HG02870 (cell line): ENCODE measurements around the gene C1orf94.
"Not testable (repeated sequence)": the region's sequence is repeated elsewhere in the genome, so short reads cannot be mapped to it uniquely, and the experiment has no call there.

ENCODE experiments used
- ATAC-seq: cut with Tn5 transposase; IDR thresholded peaks from one replicate; pipeline ENCODE4 v1.9.1; 2021; ENCODE audit warnings: mild to moderate bottlenecking, moderate library complexity; ENCODE audit not compliant: unreplicated experiment

C1orf94 gene

GRCh38 chr1:34163792-34164731 is 12.6 kb upstream of the C1orf94 start:
- no peak for ATAC-seq

GRCh38 chr1:34164771-34165391 is 11.8 kb upstream of the C1orf94 start, which contains the start of gene CSMD2:
Gene CSMD2 (minus strand): TSS chr1:34165230. CDS start chr1:34165097, 133 bp downstream.
- no peak for ATAC-seq

- ATAC-seq = no peak
Observed at GRCh38 chr1:34165422-34165921, 11.2 kb upstream of the C1orf94 start.

GRCh38 chr1:34166191-34166624 is 10.5 kb upstream of the C1orf94 start:
- ATAC-seq = no peak

- ATAC-seq = no peak
Observed at GRCh38 chr1:34166625-34167361, 9.9 kb upstream of the C1orf94 start.

- no peak for ATAC-seq
Observed at GRCh38 chr1:34167389-34167788, 9.3 kb upstream of the C1orf94 start.

- no peak for ATAC-seq
Observed at GRCh38 chr1:34175744-34176143, 963 bp upstream of the C1orf94 start.

- no peak for ATAC-seq
Observed at GRCh38 chr1:34178072-34178471, 1.4 kb downstream of the C1orf94 start.

GRCh38 chr1:34183381-34183780 is 6.7 kb downstream of the C1orf94 start:
- not testable (repeated sequence) for ATAC-seq

- no peak for ATAC-seq
Observed at GRCh38 chr1:34186741-34187494, 10.2 kb downstream of the C1orf94 start.

GRCh38 chr1:34188418-34188817 is 11.7 kb downstream of the C1orf94 start:
- no peak for ATAC-seq

- ATAC-seq = no peak
Observed at GRCh38 chr1:34188985-34189384, 12.3 kb downstream of the C1orf94 start.

GRCh38 chr1:34190692-34191091 is 14.0 kb downstream of the C1orf94 start:
- ATAC-seq = no peak

GRCh38 chr1:34192621-34193020 is 15.9 kb downstream of the C1orf94 start:
- ATAC-seq = no peak

- ATAC-seq = no peak
Observed at GRCh38 chr1:34199927-34200326, 23.2 kb downstream of the C1orf94 start.

GRCh38 chr1:34212673-34213072 is 36.0 kb downstream of the C1orf94 start:
- no peak for ATAC-seq

- ATAC-seq = no peak
Observed at GRCh38 chr1:34213956-34214355, 37.2 kb downstream of the C1orf94 start.

- ATAC-seq = no peak
Observed at GRCh38 chr1:34231441-34231840, 54.7 kb downstream of the C1orf94 start.

- ATAC-seq = no peak
Observed at GRCh38 chr1:34235594-34235993, 58.9 kb downstream of the C1orf94 start.

- ATAC-seq = no peak
Observed at GRCh38 chr1:34236089-34236488, 59.4 kb downstream of the C1orf94 start.
